ENCODE results near the gene MAN2A1.
"Not testable (repeated sequence)": the region's sequence is repeated elsewhere in the genome, so short reads cannot be mapped to it uniquely, and the experiment has no call there.

The MAN2A1 gene

GRCh38 chr5:109759306-109759705 lies 69.6 kb downstream of the MAN2A1 start:
- FAIRE-seq = no peak

GRCh38 chr5:109760130-109760529 lies 70.4 kb downstream of the MAN2A1 start:
- not testable (repeated sequence) for FAIRE-seq

- FAIRE-seq = no peak
These were observed 73.1 kb downstream of the MAN2A1 start for GRCh38 chr5:109762821-109763220.

GRCh38 chr5:109767184-109767995 lies 77.7 kb downstream of the MAN2A1 start:
- FAIRE-seq = no peak

GRCh38 chr5:109767997-109768396 lies 78.3 kb downstream of the MAN2A1 start:
- FAIRE-seq = no peak

- no peak for FAIRE-seq
These were observed 80.0 kb downstream of the MAN2A1 start for GRCh38 chr5:109769597-109770291.

- no peak for FAIRE-seq
These were observed 85.4 kb downstream of the MAN2A1 start for GRCh38 chr5:109775130-109775529.

GRCh38 chr5:109779036-109779735 lies 89.5 kb downstream of the MAN2A1 start:
- no peak for FAIRE-seq

- no peak for FAIRE-seq
These were observed 95.0 kb downstream of the MAN2A1 start for GRCh38 chr5:109784687-109785086.

- FAIRE-seq = no peak
These were observed 96.6 kb downstream of the MAN2A1 start for GRCh38 chr5:109786206-109786855.

GRCh38 chr5:109788596-109788995 lies 98.9 kb downstream of the MAN2A1 start:
- no peak for FAIRE-seq

GRCh38 chr5:109792613-109793012 lies 102.9 kb downstream of the MAN2A1 start:
- no peak for FAIRE-seq

- no peak for FAIRE-seq
These were observed 114.1 kb downstream of the MAN2A1 start for GRCh38 chr5:109803854-109804253.

- FAIRE-seq = no peak
These were observed 115.7 kb downstream of the MAN2A1 start for GRCh38 chr5:109805472-109805871.

- FAIRE-seq = no peak
These were observed 116.2 kb downstream of the MAN2A1 start for GRCh38 chr5:109805883-109806282.

GRCh38 chr5:109812698-109813097 lies 123.0 kb downstream of the MAN2A1 start:
- FAIRE-seq = peak; percentile 51

- FAIRE-seq = no peak
These were observed 127.0 kb downstream of the MAN2A1 start for GRCh38 chr5:109816732-109817131.

- no peak for FAIRE-seq
These were observed 130.2 kb downstream of the MAN2A1 start for GRCh38 chr5:109819878-109820277.

GRCh38 chr5:109823597-109823996 lies 133.9 kb downstream of the MAN2A1 start:
- no peak for FAIRE-seq

GRCh38 chr5:109825450-109825849 lies 135.7 kb downstream of the MAN2A1 start:
- no peak for FAIRE-seq

- no peak for FAIRE-seq
These were observed 136.7 kb downstream of the MAN2A1 start for GRCh38 chr5:109826426-109826825.

GRCh38 chr5:109829331-109829730 lies 139.6 kb downstream of the MAN2A1 start:
- no peak for FAIRE-seq

GRCh38 chr5:109830955-109831502 lies 141.3 kb downstream of the MAN2A1 start:
- FAIRE-seq = no peak
